ENCODE results near the gene DPEP1. TPM values are rescaled to one million over a fixed set of nuclear protein-coding genes. Genes with fewer than 3 reads are reported as not detected.

Gene DPEP1
- total and polyA plus RNA-seq, 4 donors = 0.14 to 0.83 (median 0.45) TPM

DNA sequence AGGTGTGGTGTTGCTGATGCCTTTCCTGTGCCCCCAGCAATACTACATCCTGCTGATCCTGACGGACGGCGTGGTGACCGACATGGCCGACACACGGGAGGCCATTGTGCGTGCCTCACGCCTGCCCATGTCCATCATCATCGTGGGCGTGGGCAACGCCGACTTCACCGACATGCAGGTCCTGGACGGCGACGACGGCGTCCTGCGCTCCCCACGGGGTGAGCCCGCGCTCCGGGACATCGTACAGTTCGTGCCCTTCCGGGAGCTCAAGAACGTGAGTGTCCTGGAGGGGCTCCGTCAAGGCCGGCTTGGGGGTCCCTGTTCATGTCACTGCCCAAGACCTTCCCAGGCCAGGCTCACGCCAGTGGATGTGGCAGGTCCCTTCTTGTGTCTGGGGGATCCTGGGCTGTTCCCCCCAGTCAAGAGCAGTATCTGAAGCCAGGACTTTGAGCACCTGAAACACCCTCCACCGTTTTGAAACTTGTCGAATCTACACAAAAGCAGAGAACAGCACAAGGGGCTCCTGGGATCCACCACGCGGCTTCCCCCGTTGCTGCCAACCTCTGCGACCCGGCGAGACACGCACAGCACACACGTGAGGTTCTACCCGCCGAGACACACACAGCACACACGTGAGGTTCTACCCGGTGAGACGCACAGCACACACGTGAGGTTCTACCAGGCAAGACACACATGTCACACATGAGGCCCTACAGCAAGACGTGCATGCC, 17.9 kb upstream of the DPEP1 start (continued):
- TF ChIP-seq, protein P1, sequence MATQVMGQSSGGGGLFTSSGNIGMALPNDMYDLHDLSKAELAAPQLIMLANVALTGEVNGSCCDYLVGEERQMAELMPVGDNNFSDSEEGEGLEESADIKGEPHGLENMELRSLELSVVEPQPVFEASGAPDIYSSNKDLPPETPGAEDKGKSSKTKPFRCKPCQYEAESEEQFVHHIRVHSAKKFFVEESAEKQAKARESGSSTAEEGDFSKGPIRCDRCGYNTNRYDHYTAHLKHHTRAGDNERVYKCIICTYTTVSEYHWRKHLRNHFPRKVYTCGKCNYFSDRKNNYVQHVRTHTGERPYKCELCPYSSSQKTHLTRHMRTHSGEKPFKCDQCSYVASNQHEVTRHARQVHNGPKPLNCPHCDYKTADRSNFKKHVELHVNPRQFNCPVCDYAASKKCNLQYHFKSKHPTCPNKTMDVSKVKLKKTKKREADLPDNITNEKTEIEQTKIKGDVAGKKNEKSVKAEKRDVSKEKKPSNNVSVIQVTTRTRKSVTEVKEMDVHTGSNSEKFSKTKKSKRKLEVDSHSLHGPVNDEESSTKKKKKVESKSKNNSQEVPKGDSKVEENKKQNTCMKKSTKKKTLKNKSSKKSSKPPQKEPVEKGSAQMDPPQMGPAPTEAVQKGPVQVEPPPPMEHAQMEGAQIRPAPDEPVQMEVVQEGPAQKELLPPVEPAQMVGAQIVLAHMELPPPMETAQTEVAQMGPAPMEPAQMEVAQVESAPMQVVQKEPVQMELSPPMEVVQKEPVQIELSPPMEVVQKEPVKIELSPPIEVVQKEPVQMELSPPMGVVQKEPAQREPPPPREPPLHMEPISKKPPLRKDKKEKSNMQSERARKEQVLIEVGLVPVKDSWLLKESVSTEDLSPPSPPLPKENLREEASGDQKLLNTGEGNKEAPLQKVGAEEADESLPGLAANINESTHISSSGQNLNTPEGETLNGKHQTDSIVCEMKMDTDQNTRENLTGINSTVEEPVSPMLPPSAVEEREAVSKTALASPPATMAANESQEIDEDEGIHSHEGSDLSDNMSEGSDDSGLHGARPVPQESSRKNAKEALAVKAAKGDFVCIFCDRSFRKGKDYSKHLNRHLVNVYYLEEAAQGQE (IDR thresholded peaks at IDR 0.05) = no peak
- no peak for TF ChIP-seq FOXA1 (IDR thresholded peaks at IDR 0.05)
- TF ChIP-seq, protein P2, sequence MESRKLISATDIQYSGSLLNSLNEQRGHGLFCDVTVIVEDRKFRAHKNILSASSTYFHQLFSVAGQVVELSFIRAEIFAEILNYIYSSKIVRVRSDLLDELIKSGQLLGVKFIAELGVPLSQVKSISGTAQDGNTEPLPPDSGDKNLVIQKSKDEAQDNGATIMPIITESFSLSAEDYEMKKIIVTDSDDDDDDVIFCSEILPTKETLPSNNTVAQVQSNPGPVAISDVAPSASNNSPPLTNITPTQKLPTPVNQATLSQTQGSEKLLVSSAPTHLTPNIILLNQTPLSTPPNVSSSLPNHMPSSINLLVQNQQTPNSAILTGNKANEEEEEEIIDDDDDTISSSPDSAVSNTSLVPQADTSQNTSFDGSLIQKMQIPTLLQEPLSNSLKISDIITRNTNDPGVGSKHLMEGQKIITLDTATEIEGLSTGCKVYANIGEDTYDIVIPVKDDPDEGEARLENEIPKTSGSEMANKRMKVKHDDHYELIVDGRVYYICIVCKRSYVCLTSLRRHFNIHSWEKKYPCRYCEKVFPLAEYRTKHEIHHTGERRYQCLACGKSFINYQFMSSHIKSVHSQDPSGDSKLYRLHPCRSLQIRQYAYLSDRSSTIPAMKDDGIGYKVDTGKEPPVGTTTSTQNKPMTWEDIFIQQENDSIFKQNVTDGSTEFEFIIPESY (IDR thresholded peaks at IDR 0.05) = no peak
- TF ChIP-seq HNF4A (conservative IDR thresholded peaks at IDR 0.05) = no peak
- TF ChIP-seq, protein P3, sequence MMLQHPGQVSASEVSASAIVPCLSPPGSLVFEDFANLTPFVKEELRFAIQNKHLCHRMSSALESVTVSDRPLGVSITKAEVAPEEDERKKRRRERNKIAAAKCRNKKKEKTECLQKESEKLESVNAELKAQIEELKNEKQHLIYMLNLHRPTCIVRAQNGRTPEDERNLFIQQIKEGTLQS (IDR thresholded peaks at IDR 0.05) = no peak

DNA sequence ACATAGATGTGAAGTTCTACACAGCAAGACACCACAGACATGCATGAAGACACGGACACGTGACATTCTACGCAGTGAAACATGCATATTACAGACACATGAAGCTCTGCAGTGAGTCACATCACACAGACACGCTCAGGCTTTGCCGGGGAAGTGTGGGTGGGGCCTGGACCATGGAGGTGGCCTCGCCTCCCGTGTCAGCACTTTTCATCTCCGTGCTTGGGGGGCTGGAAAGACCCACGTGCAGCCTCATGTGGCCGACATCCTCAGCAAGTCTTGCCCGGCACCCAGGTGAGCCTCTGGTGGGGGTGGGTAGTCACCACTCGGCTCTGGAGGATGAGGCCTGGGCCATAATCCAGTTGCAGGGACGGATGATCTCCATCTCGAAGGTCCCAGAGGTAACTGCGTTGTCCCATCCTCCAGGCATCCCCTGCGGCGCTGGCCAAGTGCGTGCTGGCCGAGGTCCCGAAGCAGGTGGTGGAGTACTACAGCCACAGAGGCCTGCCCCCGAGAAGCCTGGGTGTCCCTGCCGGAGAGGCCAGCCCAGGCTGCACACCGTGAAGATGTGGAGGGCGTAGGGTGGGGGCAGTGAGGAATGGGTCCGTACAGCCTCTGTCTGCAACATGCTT, 17.3 kb upstream of the DPEP1 start:
- no peaks in the 10 kb centered on the region for H3K4me1 ChIP-seq (ENCODE audit: control insufficient read depth in 4 of 4, insufficient read depth in 4 of 4, low read length in 3 of 4)
- no peaks in the 10 kb centered on the region for H3K27me3 ChIP-seq (ENCODE audit: control insufficient read depth in 4 of 4, insufficient read depth in 4 of 4, low read length in 3 of 4)
- no peak for DNase-seq (ENCODE audit: low spot score)
- H3K27ac ChIP-seq (ENCODE audit: low read depth in 1 of 2, low read length in 2 of 2) = no peak overlapping the region
- no peaks in the 10 kb centered on the region for H3K9me3 ChIP-seq (ENCODE audit: control insufficient read depth in 4 of 4, low read length in 3 of 4)
- no peak overlapping the region for H3K4me3 ChIP-seq (ENCODE audit: low read depth in 1 of 3, low read length in 3 of 3)
- no peaks in the 10 kb centered on the region for H3K36me3 ChIP-seq (ENCODE audit: control insufficient read depth in 4 of 4, insufficient read depth in 3 of 4, low read depth in 1 of 4, low read length in 3 of 4)
- no peak overlapping the region for H3K9ac ChIP-seq (ENCODE audit: low read depth in 1 of 2, low read length in 2 of 2)
- TF ChIP-seq, protein P1 (IDR thresholded peaks at IDR 0.05) = no peak
- no peak for TF ChIP-seq RXRA (IDR thresholded peaks at IDR 0.05)
- TF ChIP-seq, protein P4, sequence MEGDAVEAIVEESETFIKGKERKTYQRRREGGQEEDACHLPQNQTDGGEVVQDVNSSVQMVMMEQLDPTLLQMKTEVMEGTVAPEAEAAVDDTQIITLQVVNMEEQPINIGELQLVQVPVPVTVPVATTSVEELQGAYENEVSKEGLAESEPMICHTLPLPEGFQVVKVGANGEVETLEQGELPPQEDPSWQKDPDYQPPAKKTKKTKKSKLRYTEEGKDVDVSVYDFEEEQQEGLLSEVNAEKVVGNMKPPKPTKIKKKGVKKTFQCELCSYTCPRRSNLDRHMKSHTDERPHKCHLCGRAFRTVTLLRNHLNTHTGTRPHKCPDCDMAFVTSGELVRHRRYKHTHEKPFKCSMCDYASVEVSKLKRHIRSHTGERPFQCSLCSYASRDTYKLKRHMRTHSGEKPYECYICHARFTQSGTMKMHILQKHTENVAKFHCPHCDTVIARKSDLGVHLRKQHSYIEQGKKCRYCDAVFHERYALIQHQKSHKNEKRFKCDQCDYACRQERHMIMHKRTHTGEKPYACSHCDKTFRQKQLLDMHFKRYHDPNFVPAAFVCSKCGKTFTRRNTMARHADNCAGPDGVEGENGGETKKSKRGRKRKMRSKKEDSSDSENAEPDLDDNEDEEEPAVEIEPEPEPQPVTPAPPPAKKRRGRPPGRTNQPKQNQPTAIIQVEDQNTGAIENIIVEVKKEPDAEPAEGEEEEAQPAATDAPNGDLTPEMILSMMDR (IDR thresholded peaks at IDR 0.05; ENCODE audit: low read depth, low read length, missing input control) = no peak
- TF ChIP-seq, protein P2 (IDR thresholded peaks at IDR 0.05) = no peak
- TF ChIP-seq HNF4G (IDR thresholded peaks at IDR 0.05) = no peak
- no peak for TF ChIP-seq HNF4A (conservative IDR thresholded peaks at IDR 0.05)
- TF ChIP-seq FOXA1 (IDR thresholded peaks at IDR 0.05) = no peak
- TF ChIP-seq NR2F2 (IDR thresholded peaks at IDR 0.05) = no peak
- TF ChIP-seq YY1 (IDR thresholded peaks at IDR 0.05) = no peak
- TF ChIP-seq JUND (IDR thresholded peaks at IDR 0.05) = no peak
- TF ChIP-seq FOXA2 (IDR thresholded peaks at IDR 0.05) = no peak
- TF ChIP-seq, protein P5, sequence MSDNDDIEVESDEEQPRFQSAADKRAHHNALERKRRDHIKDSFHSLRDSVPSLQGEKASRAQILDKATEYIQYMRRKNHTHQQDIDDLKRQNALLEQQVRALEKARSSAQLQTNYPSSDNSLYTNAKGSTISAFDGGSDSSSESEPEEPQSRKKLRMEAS (IDR thresholded peaks at IDR 0.05) = no peak
- 93% methylated on average over 25 of the region's 25 CpGs for WGBS

Measured in liver (tissue), 9 donors.